HL-60/S4 treated with retinoic acid at 250 ng/mL for 4 days and 3 days (cell line): ENCODE results near the gene PTTG1IP2.

ENCODE experiments used
- in situ Hi-C: fragments of 300-500 bp; cut with MboI; formaldehyde crosslinking; loops from 2 replicates; pipeline ENCODE4 v1.7.0; 2022; ENCODE audit warnings: low sequenced_read_pairs

Gene PTTG1IP2

GRCh38 chr7:90474284-90475210, 5.1 kb downstream of the PTTG1IP2 start:
- in situ Hi-C loops, result no loop called here

GRCh38 chr7:90483251-90483650, 13.8 kb downstream of the PTTG1IP2 start:
- in situ Hi-C loops, result no loop called here

GRCh38 chr7:90484706-90485105, 15.3 kb downstream of the PTTG1IP2 start:
- in situ Hi-C loops, result no loop called here

GRCh38 chr7:90485734-90486316, 16.4 kb downstream of the PTTG1IP2 start:
- in situ Hi-C loops, result no loop called here

GRCh38 chr7:90487808-90488207, 18.4 kb downstream of the PTTG1IP2 start:
- in situ Hi-C loops, result no loop called here

GRCh38 chr7:90488220-90488619, 18.8 kb downstream of the PTTG1IP2 start:
- in situ Hi-C loops, result no loop called here

- in situ Hi-C loops, result no loop called here
Measured at GRCh38 chr7:90492250-90492649, 22.8 kb downstream of the PTTG1IP2 start.

- in situ Hi-C loops, result no loop called here
Measured at GRCh38 chr7:90495241-90495640, 25.8 kb downstream of the PTTG1IP2 start.

GRCh38 chr7:90502539-90502938, 33.1 kb downstream of the PTTG1IP2 start:
- in situ Hi-C loops, result no loop called here

- in situ Hi-C loops, result no loop called here
Measured at GRCh38 chr7:90503367-90503766, 33.9 kb downstream of the PTTG1IP2 start.

- in situ Hi-C loops, result no loop called here
Measured at GRCh38 chr7:90507692-90508091, 38.3 kb downstream of the PTTG1IP2 start.

GRCh38 chr7:90511776-90512175, 42.3 kb downstream of the PTTG1IP2 start:
- in situ Hi-C loops, result no loop called here

GRCh38 chr7:90512821-90513254, 43.4 kb downstream of the PTTG1IP2 start:
- in situ Hi-C loops, result no loop called here

GRCh38 chr7:90516257-90516656, 46.8 kb downstream of the PTTG1IP2 start:
- in situ Hi-C loops, result no loop called here

- in situ Hi-C loops, result no loop called here
Measured at GRCh38 chr7:90518630-90519029, 49.2 kb downstream of the PTTG1IP2 start.

- in situ Hi-C loops, result no loop called here
Measured at GRCh38 chr7:90520484-90520883, 51.0 kb downstream of the PTTG1IP2 start.

GRCh38 chr7:90530263-90530662, 60.8 kb downstream of the PTTG1IP2 start:
- in situ Hi-C loops, result no loop called here

GRCh38 chr7:90532231-90532929, 62.9 kb downstream of the PTTG1IP2 start:
- in situ Hi-C loops, result no loop called here

- in situ Hi-C loops, result no loop called here
Measured at GRCh38 chr7:90536449-90536848, 67.0 kb downstream of the PTTG1IP2 start.

- in situ Hi-C loops, result no loop called here
Measured at GRCh38 chr7:90538405-90538804, 69.0 kb downstream of the PTTG1IP2 start.

- in situ Hi-C loops, result no loop called here
Measured at GRCh38 chr7:90540406-90540805, 71.0 kb downstream of the PTTG1IP2 start.

- in situ Hi-C loops, result no loop called here
Measured at GRCh38 chr7:90551036-90551435, 81.6 kb downstream of the PTTG1IP2 start.
